ENCODE results near the gene SETD5.

The SETD5 gene

DNA sequence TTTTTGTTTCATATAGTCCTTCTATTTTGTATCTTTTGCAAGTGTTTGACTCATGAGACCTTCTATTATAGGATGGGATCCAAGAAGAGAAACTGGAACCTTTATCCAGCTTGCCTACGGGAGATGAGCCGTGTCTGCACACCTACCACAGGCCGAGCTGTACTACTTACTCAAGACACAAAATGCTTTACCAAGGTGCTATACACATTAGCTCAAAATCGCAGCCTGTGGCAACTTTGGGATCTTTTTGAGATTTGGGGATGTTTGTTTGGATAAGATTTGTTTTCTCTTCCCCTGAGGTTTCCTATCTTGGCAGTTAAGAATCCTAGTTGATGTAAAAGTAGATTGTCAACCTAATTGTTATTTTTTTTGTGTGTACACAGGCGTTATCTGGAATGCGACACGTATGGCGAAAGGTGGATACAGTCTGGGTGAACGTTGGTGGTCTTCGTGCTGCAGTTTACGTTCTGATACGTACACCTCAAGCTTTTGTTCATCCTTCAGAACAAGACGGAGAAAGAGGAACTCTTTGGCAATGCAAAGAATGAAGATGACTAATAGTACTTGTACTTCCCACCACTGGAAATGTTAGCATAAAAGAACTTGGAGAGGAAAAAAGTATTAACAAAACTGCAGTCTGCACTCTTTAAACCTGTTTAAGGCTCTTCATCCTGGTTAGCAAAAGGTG lies 13.1 kb upstream of the SETD5 start:
- no peaks in the 10 kb centered on the region for H3K27me3 Mint-ChIP-seq
- H3K27ac Mint-ChIP-seq = peak overlapping the region; percentile 73
- H3K9me3 Mint-ChIP-seq = no peaks in the 10 kb centered on the region
- peaks cover 14% of the 10 kb centered on the region for H3K4me1 Mint-ChIP-seq
- no peak for DNase-seq
- no peak overlapping the region for H3K4me3 Mint-ChIP-seq
- no peak for ATAC-seq
- peaks cover 65% of the 10 kb centered on the region for H3K36me3 Mint-ChIP-seq (ENCODE audit: low read depth)

DNA sequence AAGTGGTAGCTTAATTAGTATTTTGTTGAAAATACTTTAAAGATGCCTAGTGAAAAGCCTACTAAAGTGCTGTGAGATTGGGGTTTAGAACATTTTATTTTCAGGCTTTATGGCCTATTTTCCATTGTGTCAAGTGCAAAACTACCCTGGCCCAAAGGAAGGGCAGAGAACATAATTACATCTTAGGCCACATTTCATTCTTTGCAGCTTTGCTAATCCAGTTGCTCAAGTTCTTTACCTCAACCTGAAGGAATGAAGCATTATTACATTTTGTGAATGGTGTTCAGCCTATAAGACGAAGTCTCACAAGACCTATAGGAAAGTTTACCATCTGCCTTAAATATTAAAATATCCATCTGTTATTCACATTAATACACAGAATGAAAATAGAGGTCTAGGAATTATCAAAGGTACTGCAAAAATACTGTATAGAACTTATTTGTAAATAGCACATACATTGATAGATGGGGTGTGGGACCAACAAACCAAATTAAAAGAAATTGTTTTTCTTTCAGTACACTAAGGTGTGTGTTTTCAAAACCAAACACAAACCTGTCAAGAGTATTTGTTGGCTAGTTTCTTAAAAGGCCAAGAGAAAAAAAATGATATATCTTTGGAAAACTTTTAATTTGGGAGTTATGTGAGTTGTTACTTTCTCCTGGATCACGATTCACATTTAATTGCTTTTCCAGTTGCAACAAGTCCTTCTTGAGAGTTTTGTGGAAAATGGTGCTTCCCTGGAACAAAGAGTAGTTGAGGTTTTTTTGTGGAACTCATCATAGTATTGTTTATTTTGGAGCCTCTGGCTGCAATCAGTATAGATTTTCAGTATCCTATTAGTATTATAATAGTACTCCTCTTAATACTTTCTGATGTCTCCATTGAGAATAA lies 12.0 kb upstream of the SETD5 start:
- Mint-ChIP-seq H3K9me3 (no peaks in the 10 kb centered on the region), H3K27ac (peak overlapping the region; percentile 59), H3K4me3 (no peak overlapping the region), H3K27me3 (no peaks in the 10 kb centered on the region), H3K36me3 (ENCODE audit: low read depth) (peaks cover 69% of the 10 kb centered on the region), H3K4me1 (peaks cover 19% of the 10 kb centered on the region)
- DNase-seq (no peak), ATAC-seq (no peak)

DNA sequence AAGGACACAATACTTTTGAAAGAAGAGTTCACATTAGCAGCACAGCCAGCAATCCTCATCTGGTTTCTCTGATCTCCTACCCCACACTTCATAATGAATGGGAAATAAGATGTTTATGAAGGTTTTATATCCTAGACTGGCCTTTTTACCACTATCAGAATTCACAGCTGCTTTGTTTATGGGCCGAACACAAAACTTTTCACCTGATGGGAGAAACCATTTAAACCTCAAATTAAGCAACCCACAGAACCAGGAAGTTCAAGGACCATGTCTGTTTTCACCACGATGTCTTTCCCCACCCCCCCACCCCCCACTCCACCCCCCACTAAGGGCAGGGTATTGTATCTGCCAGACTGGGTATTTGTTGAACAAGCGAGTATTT lies 11.3 kb upstream of the SETD5 start:
- Mint-ChIP-seq H3K9me3 (no peaks in the 10 kb centered on the region), H3K27ac (peak overlapping the region; percentile 59), H3K27me3 (no peaks in the 10 kb centered on the region), H3K4me1 (peaks cover 22% of the 10 kb centered on the region), H3K36me3 (ENCODE audit: low read depth) (peaks cover 74% of the 10 kb centered on the region), H3K4me3 (no peak overlapping the region)
- DNase-seq (no peak), ATAC-seq (no peak)

DNA sequence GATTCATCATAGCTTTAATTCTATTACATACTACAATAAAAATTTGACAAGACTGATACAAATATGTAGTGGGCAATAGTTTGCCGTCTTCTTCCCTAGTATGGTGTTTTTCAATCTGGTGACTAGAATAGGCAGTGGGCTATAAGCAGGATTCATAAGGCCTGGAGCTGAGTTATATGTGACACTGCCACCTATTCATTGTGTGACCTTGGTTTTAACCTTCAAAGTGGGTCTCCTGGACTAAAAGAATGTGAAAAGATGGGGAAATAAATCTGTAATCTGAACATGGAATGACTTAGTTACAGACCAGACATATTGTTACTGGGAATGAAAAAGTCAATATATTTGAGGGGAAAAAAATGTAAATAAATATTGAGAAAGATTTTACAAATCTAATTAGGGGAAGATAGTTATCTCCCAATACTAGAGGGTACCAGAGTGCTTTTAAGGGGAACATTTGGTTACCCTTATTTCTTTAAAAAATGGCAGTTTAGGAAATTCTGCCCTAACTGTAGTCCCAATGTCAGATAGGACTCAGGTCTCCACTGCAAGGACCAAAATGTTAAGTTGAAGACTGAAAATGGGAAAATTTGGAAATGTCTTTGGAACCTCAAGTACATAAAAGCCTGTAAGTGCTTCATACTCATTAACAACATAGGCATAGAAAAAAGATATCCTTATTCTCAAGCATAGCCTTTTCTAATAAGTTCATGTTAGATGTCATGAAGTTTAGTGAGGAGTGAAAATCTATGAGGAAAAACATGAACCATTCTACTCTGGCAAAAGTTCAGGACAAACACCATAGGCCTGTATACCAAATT lies 10.7 kb upstream of the SETD5 start:
- H3K36me3 Mint-ChIP-seq (ENCODE audit: low read depth) = peaks cover 76% of the 10 kb centered on the region

GRCh38 chr3:9387322-9387655 lies 10.1 kb upstream of the SETD5 start:
- ATAC-seq = no peak
- Mint-ChIP-seq H3K27me3 (no peaks in the 10 kb centered on the region), H3K4me1 (peaks cover 34% of the 10 kb centered on the region), H3K4me3 (no peak overlapping the region), H3K9me3 (no peaks in the 10 kb centered on the region), H3K27ac (peak overlapping the region; percentile 68), H3K36me3 (ENCODE audit: low read depth) (peaks cover 80% of the 10 kb centered on the region)
- DNase-seq = no peak

More for the DNA sequence above, 10.7 kb upstream of the SETD5 start:
- DNase-seq (no peak), ATAC-seq (no peak)
- Mint-ChIP-seq H3K4me1 (peaks cover 29% of the 10 kb centered on the region), H3K9me3 (no peaks in the 10 kb centered on the region), H3K27ac (peak overlapping the region; percentile 68), H3K27me3 (no peaks in the 10 kb centered on the region), H3K4me3 (no peak overlapping the region)

- ATAC-seq (no peak), DNase-seq (no peak)
- Mint-ChIP-seq H3K9me3 (no peaks in the 10 kb centered on the region), H3K4me1 (peaks cover 43% of the 10 kb centered on the region), H3K36me3 (ENCODE audit: low read depth) (peaks cover 79% of the 10 kb centered on the region), H3K27me3 (no peaks in the 10 kb centered on the region), H3K27ac (no peak overlapping the region), H3K4me3 (no peak overlapping the region)
Observed at GRCh38 chr3:9388142-9388541, 9.3 kb upstream of the SETD5 start.

- Mint-ChIP-seq H3K4me3 (no peak overlapping the region), H3K27ac (peak overlapping the region; percentile 31), H3K4me1 (peaks cover 49% of the 10 kb centered on the region), H3K9me3 (no peaks in the 10 kb centered on the region), H3K36me3 (ENCODE audit: low read depth) (peaks cover 84% of the 10 kb centered on the region), H3K27me3 (no peaks in the 10 kb centered on the region)
- no peak for DNase-seq
- no peak for ATAC-seq
Observed at GRCh38 chr3:9388562-9389272, 8.7 kb upstream of the SETD5 start.

DNA sequence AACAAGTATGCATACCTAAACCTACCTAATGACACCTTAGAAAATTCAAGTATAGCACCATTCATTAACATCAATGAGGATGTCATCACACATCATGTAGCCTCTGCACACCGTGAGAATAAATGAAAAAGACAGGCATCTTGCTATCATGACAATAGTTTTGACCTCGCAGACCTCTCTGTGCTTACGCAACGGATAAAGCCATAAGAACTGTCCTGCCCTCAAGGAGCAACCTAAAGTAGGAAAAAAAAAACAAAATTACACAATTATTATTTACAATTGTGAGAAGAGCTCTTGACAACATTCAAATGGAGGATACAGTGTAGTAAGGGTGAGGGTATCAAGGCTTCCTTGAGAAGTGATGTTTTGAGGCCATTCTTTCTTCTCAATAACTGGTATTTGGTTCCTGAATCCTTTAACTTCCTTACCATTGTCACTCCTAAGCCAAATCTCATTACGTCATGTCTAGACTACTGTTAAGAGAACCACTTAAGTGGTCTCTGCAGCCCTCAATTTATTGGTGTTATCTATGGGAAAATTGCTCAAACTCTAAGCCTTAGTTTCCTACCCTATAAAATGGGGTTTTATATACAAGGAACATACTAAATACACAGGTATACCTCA lies 7.0 kb upstream of the SETD5 start:
- DNase-seq (no peak), ATAC-seq (no peak)
- Mint-ChIP-seq H3K27me3 (no peaks in the 10 kb centered on the region), H3K27ac (no peak overlapping the region), H3K36me3 (ENCODE audit: low read depth) (peaks cover 88% of the 10 kb centered on the region), H3K4me1 (peaks cover 65% of the 10 kb centered on the region), H3K4me3 (no peak overlapping the region), H3K9me3 (no peaks in the 10 kb centered on the region)

DNA sequence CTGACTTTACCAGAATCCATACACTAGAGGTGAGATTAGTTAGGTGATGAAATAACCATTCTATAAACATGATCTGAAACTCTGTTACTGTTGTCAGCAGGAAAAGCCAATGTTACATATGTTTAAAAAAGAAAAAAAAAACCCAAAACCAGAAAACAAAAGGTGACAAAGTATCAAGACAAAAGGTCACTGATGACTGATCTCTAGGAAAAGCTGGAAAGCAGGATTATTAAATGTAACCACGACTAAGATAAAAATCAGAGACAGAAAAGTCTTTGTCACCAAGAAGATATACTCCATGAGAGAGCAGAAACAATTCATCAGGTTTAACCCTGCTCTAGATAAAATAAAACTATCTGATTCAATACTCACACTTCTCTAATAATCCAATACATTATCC lies 5.4 kb upstream of the SETD5 start:
- H3K27me3 Mint-ChIP-seq = peaks cover under 1% of the 10 kb centered on the region
- peaks cover 70% of the 10 kb centered on the region for H3K4me1 Mint-ChIP-seq
- peak overlapping the region; percentile 25 for H3K4me3 Mint-ChIP-seq
- DNase-seq = no peak
- no peaks in the 10 kb centered on the region for H3K9me3 Mint-ChIP-seq
- H3K27ac Mint-ChIP-seq = peak overlapping the region; percentile 54
- peaks cover 81% of the 10 kb centered on the region for H3K36me3 Mint-ChIP-seq (ENCODE audit: low read depth)
- no peak for ATAC-seq

DNA sequence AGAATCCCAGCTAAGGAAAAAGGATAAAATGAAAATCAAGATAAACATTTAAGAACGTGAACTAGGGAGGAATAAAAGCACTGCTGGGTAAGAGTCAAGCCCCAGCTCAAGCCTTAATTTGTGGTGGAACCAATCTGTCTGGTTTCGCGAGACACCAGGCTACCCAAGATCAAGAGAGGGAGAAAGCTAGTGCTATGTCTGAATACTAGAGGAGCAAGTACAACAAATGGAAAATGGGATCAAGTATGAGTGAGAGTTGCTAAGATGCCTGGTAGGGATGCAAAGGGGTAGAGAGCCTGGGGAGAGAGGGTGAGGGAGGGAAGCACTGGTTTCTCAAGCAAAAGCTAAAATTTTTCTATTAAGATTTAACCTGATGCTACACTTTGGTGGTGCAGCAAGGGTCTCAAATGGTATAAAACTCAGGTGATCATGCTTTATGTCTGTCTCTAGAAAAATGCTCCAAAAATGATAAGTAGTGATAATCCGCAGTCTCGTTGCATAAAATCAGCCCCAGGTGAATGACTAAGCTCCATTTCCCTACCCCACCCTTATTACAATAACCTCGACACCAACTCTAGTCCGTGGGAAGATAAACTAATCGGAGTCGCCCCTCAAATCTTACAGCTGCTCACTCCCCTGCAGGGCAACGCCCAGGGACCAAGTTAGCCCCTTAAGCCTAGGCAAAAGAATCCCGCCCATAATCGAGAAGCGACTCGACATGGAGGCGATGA lies 1.7 kb upstream of the SETD5 start:
- ATAC-seq (no peak), DNase-seq (no peak)
- H3K27ac Mint-ChIP-seq = peak overlapping the region; percentile 89
- H3K4me1 Mint-ChIP-seq = peaks cover 71% of the 10 kb centered on the region
- H3K4me3 Mint-ChIP-seq = peak overlapping the region; percentile 92
- peaks cover 68% of the 10 kb centered on the region for H3K36me3 Mint-ChIP-seq (ENCODE audit: low read depth)
- peaks cover 2% of the 10 kb centered on the region for H3K27me3 Mint-ChIP-seq
- no peaks in the 10 kb centered on the region for H3K9me3 Mint-ChIP-seq

DNA sequence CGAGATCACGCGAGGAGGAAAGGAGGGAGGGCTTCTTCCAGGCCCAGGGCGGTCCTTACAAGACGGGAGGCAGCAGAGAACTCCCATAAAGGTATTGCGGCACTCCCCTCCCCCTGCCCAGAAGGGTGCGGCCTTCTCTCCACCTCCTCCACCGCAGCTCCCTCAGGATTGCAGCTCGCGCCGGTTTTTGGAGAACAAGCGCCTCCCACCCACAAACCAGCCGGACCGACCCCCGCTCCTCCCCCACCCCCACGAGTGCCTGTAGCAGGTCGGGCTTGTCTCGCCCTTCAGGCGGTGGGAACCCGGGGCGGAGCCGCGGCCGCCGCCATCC lies 1.1 kb upstream of the SETD5 start:
- peak overlapping the region; percentile 92 for H3K4me3 Mint-ChIP-seq
- H3K27ac Mint-ChIP-seq = peak overlapping the region; percentile 89
- ATAC-seq (peak; percentile 44), DNase-seq (peak; percentile 80)
- peaks cover 71% of the 10 kb centered on the region for H3K4me1 Mint-ChIP-seq
- H3K9me3 Mint-ChIP-seq = no peaks in the 10 kb centered on the region
- H3K27me3 Mint-ChIP-seq = peaks cover 2% of the 10 kb centered on the region
- peaks cover 65% of the 10 kb centered on the region for H3K36me3 Mint-ChIP-seq (ENCODE audit: low read depth)

DNA sequence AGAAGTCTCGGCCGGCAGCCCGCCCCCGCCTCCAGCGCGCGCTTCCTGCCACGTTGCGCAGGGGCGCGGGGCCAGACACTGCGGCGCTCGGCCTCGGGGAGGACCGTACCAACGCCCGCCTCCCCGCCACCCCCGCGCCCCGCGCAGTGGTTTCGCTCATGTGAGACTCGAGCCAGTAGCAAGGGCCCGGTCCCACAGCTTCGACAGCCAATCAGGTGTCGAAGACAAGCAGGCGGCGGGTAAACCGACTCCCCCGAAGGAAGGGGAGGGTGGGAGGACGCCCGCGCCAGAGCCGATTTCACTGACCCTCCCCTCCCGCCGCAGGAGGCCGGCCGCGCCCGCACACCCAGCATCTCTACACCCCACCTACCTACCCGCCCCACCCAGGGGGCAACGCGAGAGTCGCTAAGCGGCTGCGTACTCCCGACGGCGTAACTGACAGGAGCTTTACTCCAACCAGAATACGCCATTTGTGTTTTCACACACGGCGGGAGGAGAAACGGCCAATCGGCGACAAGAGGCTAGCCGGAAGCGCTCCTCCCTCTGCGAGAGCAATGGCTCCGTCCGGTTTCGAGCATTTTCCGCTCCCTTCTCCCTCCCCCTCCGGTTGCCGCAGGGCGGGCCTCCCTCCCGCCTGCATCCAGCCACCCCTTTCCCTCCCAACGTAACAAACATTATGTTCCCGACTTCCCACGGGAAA lies 633 bp upstream of the SETD5 start:
- ATAC-seq = peak; percentile 83
- Mint-ChIP-seq H3K27ac (peak overlapping the region; percentile 96), H3K4me3 (peak overlapping the region; percentile 92), H3K9me3 (no peaks in the 10 kb centered on the region), H3K4me1 (peaks cover 71% of the 10 kb centered on the region), H3K27me3 (peaks cover 2% of the 10 kb centered on the region), H3K36me3 (ENCODE audit: low read depth) (peaks cover 60% of the 10 kb centered on the region)
- peak; percentile 97 for DNase-seq

All from activated naive CD8-positive, alpha-beta T cell treated with anti-CD3 and anti-CD28 coated beads, Interleukin-2, amount 50 U/mL, for 24 hours (primary cell).